Measurements from ENCODE around the gene RPS21. TPM values are rescaled to one million over a fixed set of nuclear protein-coding genes. Genes with fewer than 3 reads are reported as not detected.

Gene RPS21
- total and polyA plus RNA-seq, 2 donors = 1,987 to 6,072 TPM

GRCh38 chr20:62345681-62346370, 41.1 kb upstream of the RPS21 start:
- Histone ChIP-seq H3K27me3 (ENCODE audit: control insufficient read depth in 2 of 2, insufficient read depth in 1 of 2, low read length in 1 of 2) (no peaks in the 10 kb centered on the region), H3K9me3 (ENCODE audit: control insufficient read depth in 2 of 2, insufficient read depth in 1 of 2, low read length in 1 of 2) (peaks cover 1 to 3% of the 10 kb centered on the region in 2 donors), H3K4me3 (ENCODE audit: low read length in 2 of 2) (no peak overlapping the region), H3K27ac (ENCODE audit: low read depth in 1 of 2, low read length in 1 of 2) (no peak overlapping the region), H3K4me1 (ENCODE audit: control insufficient read depth in 2 of 2, insufficient read depth in 2 of 2, low read length in 2 of 2) (no peaks in the 10 kb centered on the region), H3K36me3 (ENCODE audit: control insufficient read depth in 2 of 2, insufficient read depth in 2 of 2, low read length in 1 of 2) (no peaks in the 10 kb centered on the region)
- 93% methylated on average over 25 of the region's 25 CpGs for WGBS
- DNase-seq (ENCODE audit: low read depth in 6 of 9, low spot score in 9 of 9) = no peak

GRCh38 chr20:62346398-62347150, 40.3 kb upstream of the RPS21 start:
- DNase-seq (ENCODE audit: low read depth in 6 of 9, low spot score in 9 of 9) = no peak
- peaks cover 1 to 3% of the 10 kb centered on the region in 2 donors for H3K9me3 ChIP-seq (ENCODE audit: control insufficient read depth in 2 of 2, insufficient read depth in 1 of 2, low read length in 1 of 2)
- no peak overlapping the region for H3K27ac ChIP-seq (ENCODE audit: low read depth in 1 of 2, low read length in 1 of 2)
- no peak overlapping the region for H3K4me3 ChIP-seq (ENCODE audit: low read length in 2 of 2)
- no peaks in the 10 kb centered on the region for H3K4me1 ChIP-seq (ENCODE audit: control insufficient read depth in 2 of 2, insufficient read depth in 2 of 2, low read length in 2 of 2)
- H3K36me3 ChIP-seq (ENCODE audit: control insufficient read depth in 2 of 2, insufficient read depth in 2 of 2, low read length in 1 of 2) = no peaks in the 10 kb centered on the region
- WGBS = 97% methylated on average over 34 of the region's 34 CpGs
- H3K27me3 ChIP-seq (ENCODE audit: control insufficient read depth in 2 of 2, insufficient read depth in 1 of 2, low read length in 1 of 2) = no peaks in the 10 kb centered on the region

DNA sequence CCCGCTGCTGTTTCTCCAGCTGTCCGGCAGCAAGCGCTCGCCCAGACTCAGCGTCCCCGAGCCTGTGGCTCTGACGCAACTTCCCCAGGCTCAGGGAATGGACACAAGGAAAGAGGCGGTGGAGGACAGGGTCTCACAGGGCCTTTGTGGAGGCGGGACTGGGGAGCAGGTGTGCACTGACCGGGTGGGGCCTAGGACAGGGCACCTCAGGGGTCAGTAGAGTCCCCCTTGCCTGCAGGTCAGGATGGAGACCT, 39.8 kb upstream of the RPS21 start:
- DNase-seq (ENCODE audit: low read depth in 6 of 9, low spot score in 9 of 9) = no peak
- WGBS = 96% methylated on average over 10 of the region's 10 CpGs

DNA sequence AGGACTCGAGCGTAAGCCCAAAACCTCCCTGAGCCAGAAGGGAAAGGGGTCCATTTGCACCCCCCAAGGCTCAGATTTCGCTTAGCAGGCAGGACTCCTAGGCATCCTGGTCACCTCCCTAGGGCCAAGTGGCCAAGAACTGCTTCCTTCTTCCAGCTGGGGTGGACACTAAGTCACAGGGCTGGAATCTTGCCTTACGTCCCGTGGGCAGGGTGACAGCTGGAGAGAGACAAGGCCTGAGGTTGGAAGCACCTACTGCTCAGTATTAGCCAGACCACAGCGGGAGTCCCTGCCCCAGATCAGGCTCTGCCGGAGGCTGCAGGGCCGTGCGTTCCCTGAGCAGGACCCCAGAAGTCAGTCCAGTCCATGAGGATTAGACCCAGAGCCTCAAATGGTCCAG, 39.5 kb upstream of the RPS21 start:
- DNase-seq (ENCODE audit: low read depth in 6 of 9, low spot score in 9 of 9) = no peak
- Histone ChIP-seq H3K27ac (ENCODE audit: low read depth in 1 of 2, low read length in 1 of 2) (no peak overlapping the region), H3K27me3 (ENCODE audit: control insufficient read depth in 2 of 2, insufficient read depth in 1 of 2, low read length in 1 of 2) (no peaks in the 10 kb centered on the region), H3K36me3 (ENCODE audit: control insufficient read depth in 2 of 2, insufficient read depth in 2 of 2, low read length in 1 of 2) (no peaks in the 10 kb centered on the region), H3K4me3 (ENCODE audit: low read length in 2 of 2) (no peak overlapping the region), H3K9me3 (ENCODE audit: control insufficient read depth in 2 of 2, insufficient read depth in 1 of 2, low read length in 1 of 2) (peaks cover 1 to 3% of the 10 kb centered on the region in 2 donors), H3K4me1 (ENCODE audit: control insufficient read depth in 2 of 2, insufficient read depth in 2 of 2, low read length in 2 of 2) (no peaks in the 10 kb centered on the region)
- 83% methylated on average over 9 of the region's 9 CpGs for WGBS

More for the DNA sequence above, 39.8 kb upstream of the RPS21 start:
- Histone ChIP-seq H3K36me3 (ENCODE audit: control insufficient read depth in 2 of 2, insufficient read depth in 2 of 2, low read length in 1 of 2) (no peaks in the 10 kb centered on the region), H3K9me3 (ENCODE audit: control insufficient read depth in 2 of 2, insufficient read depth in 1 of 2, low read length in 1 of 2) (peaks cover 1 to 3% of the 10 kb centered on the region in 2 donors), H3K27me3 (ENCODE audit: control insufficient read depth in 2 of 2, insufficient read depth in 1 of 2, low read length in 1 of 2) (no peaks in the 10 kb centered on the region), H3K4me1 (ENCODE audit: control insufficient read depth in 2 of 2, insufficient read depth in 2 of 2, low read length in 2 of 2) (no peaks in the 10 kb centered on the region), H3K4me3 (ENCODE audit: low read length in 2 of 2) (no peak overlapping the region), H3K27ac (ENCODE audit: low read depth in 1 of 2, low read length in 1 of 2) (no peak overlapping the region)

DNA sequence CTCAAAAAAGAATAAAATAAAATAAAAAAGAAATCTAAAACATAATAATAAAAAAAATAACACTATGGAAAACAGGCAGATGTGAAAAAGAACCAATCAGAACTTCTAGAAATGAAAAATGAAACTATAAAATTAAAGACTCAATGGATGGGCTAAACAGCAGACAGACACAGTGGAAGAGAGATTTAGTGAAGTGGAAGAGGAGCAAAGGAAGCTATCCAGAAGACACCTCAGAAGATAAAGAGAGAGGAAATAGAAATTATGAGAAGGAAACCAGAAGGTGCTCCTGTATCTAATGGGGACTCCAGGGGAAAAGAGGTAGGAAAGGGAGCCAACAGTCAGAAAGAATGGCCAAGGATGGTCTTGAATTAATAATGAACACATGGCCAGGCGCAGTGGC, 38.3 kb upstream of the RPS21 start:
- Histone ChIP-seq H3K36me3 (ENCODE audit: control insufficient read depth in 2 of 2, insufficient read depth in 2 of 2, low read length in 1 of 2) (no peaks in the 10 kb centered on the region), H3K27ac (ENCODE audit: low read depth in 1 of 2, low read length in 1 of 2) (no peak overlapping the region), H3K27me3 (ENCODE audit: control insufficient read depth in 2 of 2, insufficient read depth in 1 of 2, low read length in 1 of 2) (no peaks in the 10 kb centered on the region), H3K9me3 (ENCODE audit: control insufficient read depth in 2 of 2, insufficient read depth in 1 of 2, low read length in 1 of 2) (peaks cover 1 to 3% of the 10 kb centered on the region in 2 donors), H3K4me1 (ENCODE audit: control insufficient read depth in 2 of 2, insufficient read depth in 2 of 2, low read length in 2 of 2) (no peaks in the 10 kb centered on the region), H3K4me3 (ENCODE audit: low read length in 2 of 2) (no peak overlapping the region)
- DNase-seq (ENCODE audit: low read depth in 6 of 9, low spot score in 9 of 9) = no peak
- WGBS = 100% methylated on average over 1 of the region's 1 CpG

GRCh38 chr20:62349556-62350097, 37.3 kb upstream of the RPS21 start:
- no peak for DNase-seq (ENCODE audit: low read depth in 6 of 9, low spot score in 9 of 9)
- Histone ChIP-seq H3K27ac (ENCODE audit: low read depth in 1 of 2, low read length in 1 of 2) (no peak overlapping the region), H3K4me3 (ENCODE audit: low read length in 2 of 2) (no peak overlapping the region), H3K36me3 (ENCODE audit: control insufficient read depth in 2 of 2, insufficient read depth in 2 of 2, low read length in 1 of 2) (no peaks in the 10 kb centered on the region), H3K9me3 (ENCODE audit: control insufficient read depth in 2 of 2, insufficient read depth in 1 of 2, low read length in 1 of 2) (peaks cover 1 to 3% of the 10 kb centered on the region in 2 donors), H3K4me1 (ENCODE audit: control insufficient read depth in 2 of 2, insufficient read depth in 2 of 2, low read length in 2 of 2) (no peaks in the 10 kb centered on the region), H3K27me3 (ENCODE audit: control insufficient read depth in 2 of 2, insufficient read depth in 1 of 2, low read length in 1 of 2) (no peaks in the 10 kb centered on the region)
- 91% methylated on average over 7 of the region's 7 CpGs for WGBS

DNA sequence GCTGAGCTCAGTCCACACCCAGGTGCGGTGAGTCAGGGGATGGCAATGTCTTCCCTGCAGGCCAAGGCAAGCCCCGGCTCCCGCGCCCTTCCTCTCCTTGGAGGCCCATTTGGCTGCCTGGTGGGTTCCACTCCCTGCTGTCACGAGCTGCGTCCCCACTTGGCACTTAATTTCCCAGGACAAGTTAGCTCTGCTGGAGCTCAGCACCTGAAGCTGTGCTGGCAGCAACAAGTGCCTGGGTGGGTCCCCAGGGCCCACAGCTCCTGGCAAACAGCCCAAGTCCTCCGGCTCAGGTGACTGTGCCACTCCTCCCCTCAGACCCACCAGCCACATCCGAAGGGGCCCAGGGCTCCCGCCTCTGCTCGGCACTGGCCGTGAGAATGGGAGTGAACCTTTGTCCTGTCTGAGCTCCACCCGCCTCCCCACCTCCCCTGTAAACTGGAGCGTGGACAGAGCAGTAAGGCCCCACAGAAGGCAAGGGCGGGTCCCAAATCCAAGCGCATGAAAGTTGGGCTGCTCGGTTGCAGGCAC, 36.7 kb upstream of the RPS21 start:
- DNase-seq (ENCODE audit: low read depth in 6 of 9, low spot score in 9 of 9) = peak in 1 of 9 donors; percentile 16
- H3K9me3 ChIP-seq (ENCODE audit: control insufficient read depth in 2 of 2, insufficient read depth in 1 of 2, low read length in 1 of 2) = peaks cover 1 to 3% of the 10 kb centered on the region in 2 donors
- H3K27me3 ChIP-seq (ENCODE audit: control insufficient read depth in 2 of 2, insufficient read depth in 1 of 2, low read length in 1 of 2) = no peaks in the 10 kb centered on the region
- H3K36me3 ChIP-seq (ENCODE audit: control insufficient read depth in 2 of 2, insufficient read depth in 2 of 2, low read length in 1 of 2) = no peaks in the 10 kb centered on the region
- peaks cover 0 to 2% of the 10 kb centered on the region in 2 donors for H3K4me1 ChIP-seq (ENCODE audit: control insufficient read depth in 2 of 2, insufficient read depth in 2 of 2, low read length in 2 of 2)
- peak overlapping the region in 1 of 2 donors; percentile 75 for H3K27ac ChIP-seq (ENCODE audit: low read depth in 1 of 2, low read length in 1 of 2)
- 91% methylated on average over 16 of the region's 16 CpGs for WGBS
- H3K4me3 ChIP-seq (ENCODE audit: low read length in 2 of 2) = no peak overlapping the region

DNA sequence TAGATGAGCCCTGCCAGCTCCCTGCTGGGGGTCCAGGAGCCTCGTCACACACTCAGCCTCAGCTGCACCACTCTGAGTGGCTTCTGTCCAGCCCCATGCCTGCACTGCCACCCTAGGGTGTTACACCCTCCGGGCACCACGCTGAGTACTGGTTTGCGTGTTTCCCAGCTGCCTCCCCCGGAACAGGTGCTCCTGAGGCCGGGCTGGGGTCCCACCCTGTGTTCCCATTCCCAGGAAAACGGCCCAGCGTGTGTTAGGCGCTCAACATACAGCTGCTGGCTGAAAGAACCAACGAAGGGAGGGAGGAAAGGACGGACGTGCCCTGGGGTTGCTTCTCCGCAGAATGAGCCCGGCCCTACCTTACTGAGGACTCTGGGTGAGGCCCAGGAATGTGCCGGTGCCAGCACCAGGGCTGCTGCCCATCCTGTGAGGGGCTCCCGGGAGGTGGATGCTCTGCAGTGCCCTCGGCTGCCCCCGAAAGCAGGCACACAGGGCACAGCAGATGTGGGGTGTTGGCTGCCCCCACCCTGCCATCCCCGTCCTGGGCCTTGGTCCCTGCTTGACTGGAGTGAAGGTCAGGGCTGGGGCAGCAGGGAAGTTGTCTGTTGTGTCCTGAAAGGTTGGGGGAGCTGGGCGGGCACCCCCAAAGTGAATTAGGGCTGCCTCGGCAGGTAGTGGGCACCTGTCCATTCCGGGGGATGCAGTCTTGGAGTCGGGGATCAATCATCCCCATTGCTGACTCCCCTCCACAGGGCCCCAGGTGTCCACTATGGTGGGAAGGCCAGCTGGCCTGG, 36.1 kb upstream of the RPS21 start:
- Histone ChIP-seq H3K9me3 (ENCODE audit: control insufficient read depth in 2 of 2, insufficient read depth in 1 of 2, low read length in 1 of 2) (peaks cover 1 to 3% of the 10 kb centered on the region in 2 donors), H3K27ac (ENCODE audit: low read depth in 1 of 2, low read length in 1 of 2) (peak overlapping the region in 1 of 2 donors; percentile 75), H3K4me1 (ENCODE audit: control insufficient read depth in 2 of 2, insufficient read depth in 2 of 2, low read length in 2 of 2) (peaks cover 0 to 5% of the 10 kb centered on the region in 2 donors), H3K4me3 (ENCODE audit: low read length in 2 of 2) (no peak overlapping the region), H3K27me3 (ENCODE audit: control insufficient read depth in 2 of 2, insufficient read depth in 1 of 2, low read length in 1 of 2) (no peaks in the 10 kb centered on the region), H3K36me3 (ENCODE audit: control insufficient read depth in 2 of 2, insufficient read depth in 2 of 2, low read length in 1 of 2) (no peaks in the 10 kb centered on the region)
- 86% methylated on average over 23 of the region's 23 CpGs for WGBS
- no peak for DNase-seq (ENCODE audit: low read depth in 6 of 9, low spot score in 9 of 9)

Data from thymus (tissue), 11 donors.